Stimulated activated CD8-positive, alpha-beta memory T cell treated with anti-CD3 and anti-CD28 coated beads, Interleukin-15, amount 100 ng/mL, for 48 hours (primary cell): Measurements from ENCODE around the gene ORM1.

Experiments
- DNase-seq, 2 donors: peaks; one replicate each; pipeline ENCODE4 v3.0.0-alpha.2; 2020; ENCODE audit warnings: low read depth in 2 of 2

Gene ORM1

DNA sequence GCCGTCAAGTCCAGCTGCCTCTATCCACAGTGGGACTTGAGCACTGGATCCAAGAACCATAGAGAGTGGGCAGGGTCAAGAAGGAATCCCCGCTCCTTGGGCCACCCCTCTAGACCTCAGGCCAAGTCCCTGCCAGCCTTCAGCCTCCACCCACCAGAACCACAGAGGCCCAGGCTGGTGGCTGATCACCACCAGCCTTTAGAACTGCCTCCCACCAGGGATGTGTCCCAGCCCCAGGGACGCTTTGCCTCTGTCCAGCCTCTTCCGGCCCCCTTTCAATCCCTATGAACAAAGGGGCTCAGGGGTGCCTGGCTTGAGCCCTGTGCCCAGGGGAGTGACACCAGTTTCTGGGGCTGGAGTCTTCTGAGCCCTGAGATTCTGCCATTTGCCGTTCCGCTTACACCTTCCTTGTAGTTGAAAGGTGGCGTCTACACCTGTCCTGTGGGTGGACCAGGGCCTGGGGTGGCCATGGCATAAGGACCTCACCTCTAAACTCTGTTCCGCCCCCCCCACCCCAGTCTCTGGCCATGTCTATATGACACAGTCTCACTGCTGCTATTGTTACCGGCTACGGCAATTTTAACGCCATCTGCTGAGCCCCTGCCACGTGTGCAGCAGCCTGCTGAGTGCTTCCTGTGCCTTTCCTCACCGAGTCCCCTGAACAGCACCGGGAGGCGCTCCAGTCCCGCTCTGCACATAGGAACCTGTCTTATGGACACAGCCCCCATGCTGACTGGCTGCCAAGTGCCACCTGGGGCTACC is 35.7 kb upstream of the ORM1 start:
- no peak for DNase-seq

DNA sequence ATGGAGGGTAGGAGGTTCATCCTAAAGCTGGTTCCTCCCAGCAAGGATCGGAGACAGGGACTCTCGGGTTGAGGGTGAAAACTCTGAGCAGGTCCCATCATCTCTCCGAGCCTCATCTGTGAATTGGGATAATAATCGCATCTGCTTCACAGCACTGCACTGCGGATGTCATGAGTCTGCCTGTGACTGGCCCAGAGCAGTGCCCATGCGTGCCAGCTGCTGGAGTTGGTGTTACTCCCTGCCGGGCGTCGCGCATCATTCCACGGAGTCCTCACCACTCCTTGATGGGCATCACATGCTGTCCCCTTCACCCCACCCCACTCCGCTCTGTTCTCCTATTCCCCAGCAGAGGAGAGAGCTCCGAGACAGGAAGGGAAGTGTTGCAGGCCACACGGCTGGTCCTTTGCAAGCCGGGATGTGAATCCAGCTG is 35.1 kb upstream of the ORM1 start:
- DNase-seq, result no peak

DNA sequence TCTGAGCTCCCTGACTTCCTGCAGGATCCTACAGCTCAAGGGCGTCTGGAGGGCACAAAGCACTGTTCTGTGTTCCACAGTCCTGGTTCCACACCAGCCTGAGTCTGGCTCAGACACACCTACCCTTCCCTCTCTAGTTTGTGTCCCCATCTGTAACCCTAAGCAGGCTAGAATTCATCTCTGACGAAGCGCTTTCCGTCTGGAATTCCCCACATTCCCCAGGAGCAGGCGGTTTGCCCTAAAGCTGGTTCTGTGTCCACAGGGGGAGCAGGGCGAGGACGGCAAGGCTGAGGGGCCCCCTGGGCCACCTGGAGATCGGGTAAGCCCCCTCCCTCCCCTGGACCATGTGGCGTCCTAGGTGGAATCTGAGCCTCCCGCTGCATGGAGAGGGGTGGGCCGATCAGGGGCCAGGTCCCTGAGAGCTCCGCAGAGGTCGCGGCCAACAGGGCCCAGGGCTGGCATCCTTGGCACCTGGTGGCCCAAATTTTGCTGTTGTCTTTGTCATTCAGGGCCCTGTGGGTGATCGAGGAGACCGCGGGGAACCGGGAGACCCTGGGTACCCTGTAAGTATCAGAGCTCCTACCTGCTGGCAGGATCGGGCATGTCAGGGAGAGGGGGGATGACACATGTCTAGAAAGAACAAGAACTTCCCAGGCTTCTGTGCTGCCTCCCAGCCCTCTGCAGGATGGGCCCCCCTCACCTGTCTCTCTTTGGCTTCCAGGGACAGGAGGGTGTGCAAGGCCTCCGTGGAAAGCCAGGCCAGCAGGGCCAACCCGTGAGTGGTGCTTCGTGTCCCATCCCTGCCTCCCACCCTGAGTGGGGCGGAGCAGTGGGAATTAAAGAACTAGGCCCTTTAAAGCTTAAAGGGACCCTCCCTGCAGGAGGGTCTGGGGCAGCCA is 34.5 kb upstream of the ORM1 start:
- no peak for DNase-seq

DNA sequence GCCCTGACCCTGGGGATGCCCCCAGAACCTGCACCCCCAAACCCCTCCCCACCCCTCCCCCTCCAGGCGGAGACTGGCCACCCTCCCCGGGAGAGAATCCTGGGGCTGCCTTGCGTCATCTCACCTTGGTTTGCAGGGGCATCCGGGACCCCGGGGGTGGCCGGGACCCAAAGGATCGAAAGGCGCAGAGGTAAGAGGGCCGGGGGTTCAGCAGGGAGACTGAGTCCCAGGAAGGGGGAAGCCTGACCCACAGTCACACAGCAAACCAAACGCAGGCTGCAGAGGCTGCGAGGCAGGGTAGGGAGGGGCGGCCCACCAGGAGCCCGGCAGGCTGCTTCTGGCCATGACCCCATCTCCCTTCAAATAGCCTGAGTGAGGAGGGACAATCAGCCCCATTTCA is 33.8 kb upstream of the ORM1 start:
- DNase-seq, result no peak

DNA sequence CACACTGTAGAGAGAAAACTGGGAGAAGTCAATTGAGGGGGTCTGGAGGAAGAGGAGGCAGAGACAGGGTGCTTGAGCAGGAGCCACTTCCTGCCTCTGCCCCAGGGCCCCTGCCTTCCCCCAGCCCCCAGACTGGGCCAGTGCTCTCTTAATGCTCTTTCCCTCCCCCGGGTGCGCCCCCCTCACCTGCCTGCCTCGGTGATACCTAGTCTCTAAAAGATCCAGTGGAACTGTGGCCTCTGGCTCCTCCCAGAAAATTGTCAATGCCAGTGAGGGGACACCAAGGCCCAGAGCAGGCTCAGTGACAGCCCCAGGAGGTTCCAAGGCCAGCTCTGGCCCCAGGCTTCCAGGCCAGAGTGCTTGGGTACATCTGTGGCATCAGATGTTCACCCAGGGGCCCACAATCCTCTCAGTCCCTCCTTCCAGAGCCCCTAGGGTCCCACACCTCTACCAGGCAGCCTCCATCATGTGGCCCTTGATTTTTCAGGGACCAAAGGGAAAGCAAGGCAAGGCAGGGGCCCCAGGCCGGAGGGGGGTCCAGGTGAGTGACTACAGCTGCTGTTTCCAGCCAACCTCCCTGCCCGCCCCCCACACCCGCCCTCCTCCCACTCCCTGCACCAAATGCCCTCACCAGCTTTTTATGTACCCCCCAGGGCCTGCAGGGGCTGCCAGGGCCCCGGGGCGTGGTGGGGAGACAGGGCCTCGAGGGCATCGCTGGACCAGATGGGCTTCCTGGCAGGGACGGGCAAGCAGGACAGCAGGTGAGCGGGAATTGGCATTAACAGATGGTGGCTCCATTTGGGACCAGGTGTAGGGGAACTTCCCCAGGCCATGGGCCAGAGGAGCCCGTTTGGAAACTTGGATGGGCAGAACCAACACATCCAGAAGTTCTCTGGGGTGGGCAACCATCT is 33.1 kb upstream of the ORM1 start:
- no peak for DNase-seq

DNA sequence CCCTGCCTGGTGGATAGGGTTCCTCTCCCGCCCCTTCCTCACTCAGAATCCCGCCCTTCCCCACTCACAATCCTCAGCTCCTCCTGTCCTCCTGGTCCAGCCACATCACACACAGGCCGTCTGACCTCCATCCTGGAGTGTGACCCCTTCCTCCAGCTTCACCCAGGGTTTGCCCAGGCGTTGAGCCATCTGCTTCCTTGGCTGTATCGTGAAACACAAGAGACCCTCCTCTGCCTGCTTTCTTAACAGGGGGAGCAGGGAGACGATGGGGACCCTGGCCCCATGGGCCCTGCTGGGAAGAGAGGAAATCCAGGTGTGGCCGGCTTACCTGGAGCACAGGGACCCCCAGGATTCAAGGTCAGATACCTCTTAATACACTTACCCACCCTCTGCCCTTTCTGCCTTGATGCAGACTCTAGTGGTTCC is 32.3 kb upstream of the ORM1 start:
- DNase-seq, result no peak

DNA sequence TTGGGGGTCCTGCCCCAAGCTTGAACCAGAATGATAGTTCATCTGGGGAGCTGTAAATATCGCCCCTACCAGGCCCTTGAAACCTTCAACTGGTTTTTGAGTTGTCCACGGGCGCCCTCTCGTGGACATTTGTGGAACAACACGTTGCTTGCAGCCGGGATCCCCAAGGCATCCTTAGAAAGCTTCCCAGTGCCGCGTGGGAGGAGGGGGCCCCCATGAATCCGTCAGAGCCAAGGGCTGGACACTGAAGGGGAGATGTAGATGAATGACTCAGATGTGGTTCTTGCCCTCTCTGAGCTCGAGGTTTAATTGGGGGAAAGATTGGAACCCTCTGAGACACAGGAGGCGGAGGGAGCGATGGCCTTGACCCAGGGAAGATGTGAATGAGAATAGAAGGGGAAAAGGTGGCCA is 31.8 kb upstream of the ORM1 start:
- DNase-seq, result peak; percentile 38 to 44

DNA sequence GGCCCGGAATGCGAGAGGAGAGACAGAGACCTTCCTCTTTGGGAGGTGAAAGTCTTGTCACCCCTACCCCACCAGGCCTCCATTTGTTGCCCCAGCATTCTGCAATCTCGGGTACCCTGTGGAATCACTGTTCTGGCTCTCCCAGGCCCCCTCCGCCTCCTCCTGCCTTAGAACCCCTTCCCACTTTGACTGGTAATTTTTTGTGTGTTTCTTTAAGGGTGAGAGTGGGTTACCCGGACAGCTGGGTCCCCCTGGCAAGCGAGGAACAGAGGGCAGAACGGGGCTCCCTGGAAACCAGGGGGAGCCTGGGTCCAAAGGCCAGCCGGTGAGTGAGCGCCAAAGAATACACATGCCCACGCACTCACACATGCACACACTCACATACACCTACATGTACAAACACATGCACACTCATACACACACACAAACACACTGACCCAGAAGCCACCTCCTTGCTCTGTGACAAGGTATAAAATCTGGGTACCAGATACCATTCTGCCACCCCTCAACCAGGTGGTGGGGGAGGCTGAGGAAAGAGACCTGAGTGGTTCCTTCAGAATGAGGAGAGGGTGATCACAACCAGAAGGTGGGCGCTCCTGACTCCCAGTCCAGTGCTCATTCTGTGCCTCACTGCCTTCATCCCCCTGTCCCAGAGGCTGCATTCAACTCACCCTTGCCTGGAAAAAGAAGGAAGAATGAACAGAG is 30.9 kb upstream of the ORM1 start:
- DNase-seq, result no peak

DNA sequence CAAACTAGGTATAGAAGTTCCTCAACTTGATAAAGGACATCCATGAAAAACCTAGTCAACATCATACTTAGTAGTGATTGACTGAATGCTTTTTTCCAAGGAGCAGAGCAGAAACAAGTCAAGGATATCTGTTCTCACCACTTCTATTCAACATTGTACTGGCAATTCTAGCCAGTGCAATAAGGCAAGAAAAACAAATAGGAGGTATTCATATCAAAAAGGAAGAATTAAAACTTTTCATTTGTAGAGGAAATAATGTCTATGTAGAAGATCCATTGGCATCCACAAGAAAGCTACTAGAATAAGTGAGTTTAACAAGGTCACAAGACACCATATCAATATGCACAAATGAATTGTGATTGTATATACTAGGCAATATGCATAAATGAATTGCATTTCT is 28.2 kb upstream of the ORM1 start:
- no peak for DNase-seq

DNA sequence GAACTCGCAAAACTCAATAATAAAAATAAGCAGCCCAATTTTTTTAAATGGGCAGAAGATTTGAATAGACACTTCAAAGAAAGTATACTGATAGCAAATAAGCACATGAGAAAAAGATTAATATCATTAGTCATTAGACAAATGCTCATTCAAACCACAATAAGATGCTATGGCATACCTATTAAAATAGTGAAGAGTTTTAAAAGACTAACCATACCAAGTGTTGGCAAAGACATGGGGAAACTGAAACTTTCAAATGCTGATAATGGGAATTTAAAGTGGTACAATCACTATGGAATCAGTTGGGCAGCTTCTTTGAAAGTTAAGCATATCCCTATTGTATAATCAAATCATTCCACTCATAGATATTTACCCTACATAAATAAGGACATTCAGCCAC is 26.6 kb upstream of the ORM1 start:
- no peak for DNase-seq

DNA sequence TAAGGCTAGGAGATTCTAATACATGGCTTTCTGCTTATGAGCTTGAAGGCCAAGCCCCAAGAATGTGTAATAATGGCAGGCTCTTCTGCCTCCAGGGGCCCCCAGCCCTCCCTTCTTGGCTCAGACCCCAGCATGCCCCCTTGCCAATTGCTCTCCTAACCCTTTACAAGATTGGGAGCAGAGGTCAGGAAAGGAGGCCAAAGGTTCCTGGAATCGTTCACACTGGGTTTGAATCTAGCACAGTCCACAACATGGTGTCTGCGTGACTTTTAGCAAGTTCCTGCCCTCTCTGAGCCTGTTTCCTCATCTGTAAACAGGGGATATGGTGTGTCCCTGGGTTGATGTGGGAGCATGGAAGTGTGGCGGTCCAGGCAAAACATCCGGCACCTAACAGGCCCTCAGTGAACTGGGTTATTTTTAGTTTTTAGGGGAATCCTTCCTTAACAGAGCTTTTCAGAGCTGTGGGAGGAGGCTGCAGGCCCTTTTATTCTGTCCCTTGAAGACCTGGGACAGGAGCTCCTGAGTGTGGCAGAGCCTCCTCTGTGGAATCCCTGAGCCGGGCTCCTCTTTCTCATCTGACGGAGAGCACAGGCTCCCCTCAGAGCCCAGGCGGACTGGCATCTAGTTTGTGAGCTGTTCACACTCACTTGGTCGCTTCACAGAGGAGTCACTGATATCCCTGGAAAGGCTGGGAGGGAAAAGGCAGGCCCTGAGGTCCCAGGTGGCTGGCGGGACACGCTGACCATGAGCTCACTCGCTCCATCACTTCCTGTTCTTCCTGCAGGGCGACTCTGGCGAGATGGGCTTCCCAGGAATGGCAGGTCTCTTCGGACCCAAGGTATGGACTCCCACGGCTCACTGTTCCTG is 23.4 kb upstream of the ORM1 start:
- DNase-seq, result no peak

DNA sequence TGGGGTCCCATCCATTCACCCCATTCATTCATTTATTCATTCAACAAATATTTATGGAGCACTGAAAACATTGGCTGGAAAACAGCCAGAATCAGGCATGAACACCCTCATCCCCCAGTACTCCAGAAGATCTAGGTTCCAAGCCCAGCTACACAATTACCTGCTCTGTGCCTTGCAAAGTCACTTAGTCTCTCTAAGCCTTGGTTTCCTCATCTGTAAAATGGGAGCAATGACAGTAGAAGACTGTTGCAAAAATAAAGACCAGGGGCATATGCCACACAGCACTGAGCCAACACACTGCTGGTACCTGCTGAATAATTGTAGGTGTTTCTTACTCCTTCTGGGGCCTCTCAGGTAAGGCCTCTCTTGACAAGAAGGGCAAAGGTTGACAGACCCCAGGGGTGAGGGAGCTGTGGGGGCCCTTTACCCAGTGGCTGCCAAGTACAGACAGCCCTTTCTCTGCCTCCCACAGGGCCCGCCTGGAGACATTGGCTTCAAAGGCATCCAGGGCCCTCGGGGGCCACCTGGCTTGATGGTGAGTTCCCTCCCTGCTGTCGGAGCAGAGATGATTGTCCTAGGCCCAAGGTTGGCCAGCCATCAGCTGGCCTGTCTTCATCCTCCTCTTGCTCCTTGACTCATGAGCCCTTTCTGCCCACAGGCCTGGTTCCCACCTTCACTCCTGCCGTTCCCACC is 22.6 kb upstream of the ORM1 start:
- DNase-seq, result no peak

DNA sequence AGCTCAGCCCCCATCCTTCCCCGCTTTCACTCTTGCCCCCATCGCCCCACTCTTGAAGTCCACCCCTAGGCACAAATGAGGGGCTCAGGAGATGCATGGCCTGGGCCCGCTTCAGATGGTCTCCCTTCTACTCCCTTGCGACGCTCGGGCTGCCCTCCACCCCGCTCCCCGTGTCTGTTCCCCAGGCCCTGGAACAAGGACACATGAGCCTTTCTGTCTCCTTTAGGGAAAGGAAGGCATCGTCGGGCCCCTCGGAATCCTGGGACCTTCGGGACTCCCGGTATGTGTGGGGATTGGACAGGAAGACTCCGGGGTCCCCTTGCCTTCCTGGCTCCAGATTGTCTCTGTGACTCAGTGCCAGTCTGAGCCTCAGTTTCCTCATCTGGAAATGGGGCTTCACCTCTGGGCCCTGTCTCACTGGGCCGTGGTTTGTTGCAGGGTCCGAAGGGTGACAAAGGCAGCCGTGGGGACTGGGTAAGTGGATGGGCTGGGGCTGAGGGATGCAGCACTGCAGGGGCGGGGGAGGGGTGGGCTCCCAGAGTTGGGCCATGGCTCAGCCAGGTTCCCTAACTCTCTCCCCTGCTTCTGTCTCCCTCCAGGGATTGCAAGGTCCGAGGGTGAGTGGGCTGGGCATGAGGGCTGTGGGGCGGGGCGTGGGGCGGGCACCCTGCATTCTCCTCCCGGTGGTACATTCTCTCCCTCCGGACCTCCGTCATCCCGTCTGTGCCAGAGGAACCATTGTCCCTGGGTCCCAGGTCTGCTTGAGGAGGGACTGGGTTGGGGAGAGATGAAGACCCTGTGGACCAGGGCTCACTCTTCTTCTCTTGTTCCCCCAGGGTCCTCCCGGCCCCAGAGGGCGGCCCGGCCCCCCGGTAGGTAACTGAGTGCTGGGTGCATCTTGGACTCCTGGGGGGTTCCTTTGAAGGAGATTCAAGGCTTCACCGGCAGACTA is 21.8 kb upstream of the ORM1 start:
- DNase-seq, result no peak

DNA sequence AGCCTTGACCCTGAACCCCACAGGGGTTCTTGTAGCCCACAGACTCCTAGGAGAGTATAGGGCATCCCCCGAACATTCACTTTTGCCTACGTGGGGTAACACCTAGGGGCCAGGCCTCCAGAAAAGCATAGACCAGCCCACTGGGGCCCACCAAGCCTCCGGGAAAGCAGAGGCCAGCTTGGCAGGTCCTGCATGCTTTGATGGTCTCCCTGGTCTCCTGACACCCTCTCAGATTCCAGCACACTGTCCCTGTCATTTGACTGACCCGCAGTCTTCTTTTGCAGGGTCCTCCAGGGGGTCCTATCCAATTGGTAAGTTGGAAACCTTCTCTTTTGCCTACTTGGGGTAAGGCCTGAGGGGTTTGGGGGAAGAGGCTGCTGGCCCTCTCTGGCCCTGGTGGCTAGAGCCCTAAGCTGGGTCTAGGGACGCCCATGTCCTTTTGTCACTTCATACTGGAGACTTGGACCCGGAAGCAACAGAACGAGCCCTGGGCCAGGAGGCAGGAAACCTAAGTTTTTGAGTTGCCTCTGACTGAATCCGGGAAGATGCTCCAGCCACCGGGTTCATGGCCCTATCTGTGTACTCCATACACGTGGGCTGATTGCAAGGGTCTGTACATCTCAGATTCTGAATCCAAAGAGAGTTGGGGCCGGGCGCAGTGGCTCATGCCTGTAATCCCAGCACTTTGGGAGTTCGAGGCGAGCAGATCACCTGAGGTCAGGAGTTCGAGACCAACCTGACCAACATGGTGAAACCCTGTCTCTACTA is 20.9 kb upstream of the ORM1 start:
- no peak for DNase-seq

DNA sequence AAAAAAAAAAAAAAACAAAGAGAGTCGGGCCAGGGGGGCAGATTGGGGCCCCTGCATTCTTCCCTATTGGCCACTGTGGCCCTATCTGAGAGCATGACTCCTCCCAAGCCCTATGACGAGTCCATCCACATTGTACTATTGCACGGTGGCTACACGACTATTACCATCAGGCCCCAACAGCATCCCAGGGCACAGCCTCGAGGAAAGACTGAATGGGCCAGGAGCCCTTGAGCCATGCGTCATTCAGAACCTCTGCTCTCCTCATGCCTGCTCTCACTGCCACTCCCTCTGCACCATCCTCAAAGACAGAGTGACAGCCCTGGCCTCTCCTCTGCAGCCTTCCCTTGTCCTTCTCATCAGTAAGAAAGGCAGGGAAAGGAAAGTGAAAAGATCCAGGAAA is 20.2 kb upstream of the ORM1 start:
- DNase-seq, result no peak

DNA sequence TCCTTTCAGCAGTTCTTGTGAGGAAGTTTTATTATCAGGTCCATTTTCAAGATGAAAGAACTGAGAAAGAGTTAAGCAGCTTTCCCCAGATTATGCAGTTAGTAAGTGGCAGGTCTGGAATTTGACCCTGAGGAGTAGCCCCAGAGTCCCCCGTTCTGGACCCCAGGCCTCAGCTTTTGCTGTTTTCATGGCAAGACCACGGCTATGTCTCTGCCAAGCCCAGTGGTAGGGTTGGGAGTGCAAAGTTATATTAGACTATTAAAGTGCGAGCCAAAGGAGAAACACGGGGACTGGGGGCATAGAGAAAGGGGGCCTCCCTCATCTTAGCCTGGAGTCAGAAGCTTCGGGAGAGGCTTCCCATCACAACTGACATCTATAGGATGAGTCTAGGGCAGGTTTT is 19.3 kb upstream of the ORM1 start:
- DNase-seq, result no peak

DNA sequence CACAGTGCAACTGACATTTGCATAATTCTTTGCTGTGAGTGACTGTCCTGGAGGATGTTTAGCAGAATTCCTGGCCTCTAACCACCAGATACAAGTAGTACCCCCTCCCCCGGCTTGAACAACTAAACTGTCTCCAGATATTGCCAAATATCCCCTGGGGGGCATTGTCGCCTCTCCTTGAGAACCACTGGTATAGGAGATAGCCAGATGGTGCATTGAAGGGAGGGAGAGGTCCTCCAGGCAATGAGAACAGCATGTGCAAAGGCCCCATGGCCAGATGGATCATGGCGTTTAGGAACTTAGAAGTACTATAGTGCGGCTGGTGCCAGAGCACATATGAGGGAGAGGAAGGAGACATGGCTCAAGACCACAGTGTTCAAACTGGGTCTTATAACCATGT is 18.9 kb upstream of the ORM1 start:
- no peak for DNase-seq
